K562 treated with DMSO at 1 percent for 48 hours (cell line): ENCODE results near the gene CCDC12. TPM values are rescaled to one million over a fixed set of nuclear protein-coding genes. Genes with fewer than 3 reads are reported as not detected.

Experiments
- total RNA-seq: library from RNA; unstranded; fragments of 300-600 nt; gene quantifications from 2 replicates; pipeline ENCODE4 v1.2.3, GENCODE V29; 2022; ENCODE audit warnings: low replicate concordance; ENCODE audit errors: extremely low read depth

CCDC12 gene
- total RNA-seq: not detected in 2 replicates

GRCh38 chr3:46976326-46977190 is at the start of gene CCDC12:
Gene CCDC12 (minus strand): TSS chr3:46976745. CDS start chr3:46976732, 13 bp downstream.

GRCh38 chr3:46978985-46979944 is 2.7 kb upstream of the CCDC12 start, which contains the start of gene NBEAL2:
Gene NBEAL2 (plus strand): TSS chr3:46979666. CDS start chr3:46979862, 196 bp downstream.

GRCh38 chr3:46877406-46878125 is 99.0 kb downstream of the CCDC12 start, which contains the start of gene PTH1R:
Gene PTH1R (plus strand): TSS chr3:46877721. CDS start chr3:46883560, 5,839 bp downstream.

Other genes starting within 250 kb of the CCDC12 start
- not detected in 2 replicates for gene MYL3, start 113.3 kb downstream of the CCDC12 start, total RNA-seq
- not detected in 2 replicates for gene PTH1R, start 99.0 kb downstream of the CCDC12 start, total RNA-seq
- not detected in 2 replicates for gene NBEAL2, start 2.9 kb upstream of the CCDC12 start, total RNA-seq
- gene SETD2, start 187.4 kb upstream of the CCDC12 start, total RNA-seq: 216 TPM in 1 of 2 replicates, not detected in the other